ENCODE measurements around the gene ZNF737. TPM values are rescaled to one million over a fixed set of nuclear protein-coding genes. Genes with fewer than 3 reads are reported as not detected.

The ZNF737 gene
- total and polyA plus RNA-seq, 3 donors (not counting 1 experiment from before 2014, with no cell fraction given) = 2.4 to 16.0 (median 6.3) TPM

Other genes with a start within 250 kb of the ZNF737 start
- gene ZNF626, start 95.8 kb upstream of the ZNF737 start, total RNA-seq = 10 to 100 TPM; 12.3 to 37.3 TPM
- gene ZNF626, start 95.8 kb upstream of the ZNF737 start, polyA plus RNA-seq = 2.9 TPM
- 1 to 10 TPM; 5.3 to 6.1 TPM for gene ZNF66, start 210.5 kb upstream of the ZNF737 start, total RNA-seq
- gene ZNF66, start 210.5 kb upstream of the ZNF737 start, polyA plus RNA-seq = 2.3 TPM

Data from mammary epithelial cell (primary cell).